HepG2 (cell line): ENCODE measurements around the gene FAM117B. TPM values are rescaled to one million over a fixed set of nuclear protein-coding genes. Genes with fewer than 3 reads are reported as not detected.

ENCODE experiments used
- ATAC-seq: fragments of 200-7000 bp; cut with Tn5 transposase; 3 replicates; pipeline ENCODE4 v1.9.1; 2020; ENCODE audit warnings: mild to moderate bottlenecking, moderate library complexity
- BruUV-seq: library from RNA; stranded (reverse); fragments of 400-500 nt; replicated peaks from 2 replicates; lab custom pipeline; 2021; lab: Mats Ljungman, UMichigan
- CTCF ChIA-PET: fragments of 300-600 bp; formaldehyde crosslinking; extraction: SDS; loops from one replicate; lab custom pipeline; 2021; ENCODE audit warnings: low total read pairs, inconsistent platforms, low intra/inter-chr PET ratio; lab: Yijun Ruan, JAX
- POLR2A ChIA-PET: fragments of 350-600 bp; sonication (Branson Sonifier 250); formaldehyde crosslinking; loops from one replicate; lab custom pipeline; 2020; ENCODE audit warnings: antibody characterized with exemption, inconsistent platforms; lab: Yijun Ruan, JAX
- DNase-seq: peaks from one replicate; pipeline ENCODE4 v3.0.0-alpha.2; 2015; ENCODE audit warnings: low spot score
- FAIRE-seq: peaks from 3 replicates; lab custom pipeline; 2011; peaks lifted over from hg19 to GRCh38; lab: Jason Lieb, UNC
- H2AFZ ChIP-seq: one replicate; pipeline ENCODE4 v1.6.1; 2011; ENCODE audit warnings: low read length, inconsistent platforms
- H3K27ac ChIP-seq: fragments of 300-600 bp; 3 replicates; pipeline ENCODE4 v1.8.0; 2011; ENCODE audit warnings: mixed run types, mild to moderate bottlenecking, mixed read lengths, low read length, inconsistent platforms; ENCODE audit not compliant: insufficient read depth; ENCODE audit errors: extremely low read length
- H3K27me3 ChIP-seq, 2 experiments: fragments of 200-600 bp in 1 of 2; 2 replicates in 1 of 2; 3 replicates in 1 of 2; pipeline versions ENCODE4 v1.6.0 to v1.8.0; 2011; ENCODE audit warnings: low read length in 2 of 2, mild to moderate bottlenecking in 2 of 2, moderate library complexity in 2 of 2, inconsistent platforms in 1 of 2; ENCODE audit not compliant: insufficient read depth in 2 of 2, control insufficient read depth in 1 of 2
- H3K36me3 ChIP-seq, 2 experiments: fragments of 200-600 bp in 1 of 2; replicated peaks in 1 of 2; 2 replicates in 1 of 2; 3 replicates in 1 of 2; pipeline versions ENCODE4 v1.5.1 to v1.8.0; 2011; ENCODE audit warnings: low read length in 2 of 2, inconsistent platforms in 1 of 2; ENCODE audit not compliant: insufficient read depth in 2 of 2, control insufficient read depth in 1 of 2
- H3K4me1 ChIP-seq: 2 replicates; pipeline ENCODE4 v1.5.1; 2012; ENCODE audit warnings: low read length, inconsistent platforms; ENCODE audit not compliant: insufficient read depth
- H3K4me2 ChIP-seq: 2 replicates; pipeline ENCODE4 v1.6.0; 2011; ENCODE audit warnings: low read depth, low read length, inconsistent platforms
- H3K4me3 ChIP-seq, 3 experiments: fragments of 200-600 bp in 1 of 3; sonication (generic), shearing (Covaris generic) in 1 of 3; replicated peaks in 1 of 3; 2 replicates each; pipeline ENCODE4 v1.5.1; 2011 to 2016; ENCODE audit warnings: low read length in 3 of 3, inconsistent platforms in 2 of 3, low read depth in 2 of 3, mild to moderate bottlenecking in 2 of 3, control low read depth in 1 of 3, mixed read lengths in 1 of 3; ENCODE audit not compliant: insufficient read depth in 1 of 3
- H3K79me2 ChIP-seq: one replicate; pipeline ENCODE4 v1.6.1; 2011; ENCODE audit warnings: low read length, inconsistent platforms; ENCODE audit not compliant: insufficient read depth
- H3K9ac ChIP-seq: 2 replicates; pipeline ENCODE4 v1.6.0; 2011; ENCODE audit warnings: mild to moderate bottlenecking, low read depth, low read length, inconsistent platforms; ENCODE audit not compliant: insufficient read depth
- H3K9me3 ChIP-seq: 2 replicates; pipeline ENCODE4 v1.5.1; 2012; ENCODE audit warnings: mild to moderate bottlenecking, low read length
- H4K20me1 ChIP-seq: 2 replicates; pipeline ENCODE4 v1.6.0; 2011; ENCODE audit warnings: inconsistent platforms, mild to moderate bottlenecking, low read length, moderate library complexity; ENCODE audit not compliant: insufficient read depth
- ARNTL ChIP-seq: sonication (generic); formaldehyde crosslinking; IDR thresholded peaks from 2 replicates; pipeline ENCODE4 v1.4.0; 2020; ENCODE audit warnings: mild to moderate bottlenecking, missing genetic modification reagents
- ATF7-NPFF ChIP-seq: sonication (generic); formaldehyde crosslinking; IDR thresholded peaks from 2 replicates; pipeline ENCODE4 v1.8.1; 2023; ENCODE audit warnings: mild to moderate bottlenecking, low read depth, missing genetic modification reagents, moderate library complexity
- GATAD1 ChIP-seq: IDR thresholded peaks from 2 replicates; pipeline ENCODE4 v1.6.1; 2016; ENCODE audit warnings: missing genetic modification reagents, missing compliant biosample characterization
- PRMT3 ChIP-seq: sonication (generic); formaldehyde crosslinking; IDR thresholded peaks from 2 replicates; pipeline ENCODE4 v1.8.1; 2022; ENCODE audit warnings: low read depth, mild to moderate bottlenecking, moderate library complexity, missing genetic modification reagents, borderline replicate concordance
- SOX5 ChIP-seq: IDR thresholded peaks from 2 replicates; pipeline ENCODE4 v1.6.1; 2016; ENCODE audit warnings: borderline replicate concordance
- ZBTB42 ChIP-seq: sonication (generic); formaldehyde crosslinking; IDR thresholded peaks from 2 replicates; pipeline ENCODE4 v1.5.0; 2020; ENCODE audit warnings: mild to moderate bottlenecking, missing genetic modification reagents
- ZNF329 ChIP-seq: sonication (generic); formaldehyde crosslinking; IDR thresholded peaks from 2 replicates; pipeline ENCODE4 v1.9.0; 2021; ENCODE audit warnings: low read depth, mild to moderate bottlenecking, missing genetic modification reagents
- WGBS: methylation state at CpG from one replicate; pipeline ENCODE4 v1.1.6; 2017; ENCODE audit warnings: low lambda C conversion rate; 5-methylcytosine and 5-hydroxymethylcytosine counted together
- in situ Hi-C: cut with HindIII; loops from 2 replicates; pipeline ENCODE4 v1.10.0; 2017; ENCODE audit warnings: low pct_unique_long_range_greater_than_20kb; ENCODE audit not compliant: extremely low pct_ligation_motif_present
- intact Hi-C: fragments of 100-400 bp; cut with micrococcal nuclease; formaldehyde crosslinking; loops from one replicate; pipeline ENCODE4 v1.10.0; 2022; ENCODE audit not compliant: unreplicated experiment
- polyA plus RNA-seq, 8 experiments: library from polyadenylated mRNA; depleted of rRNA in 3 of 8; stranded (reverse) in 7 of 8; unstranded in 1 of 8; fragments of >200 nt; fragmentation: Illumina TruSeq in 4 of 8; extraction: Trizol in 4 of 8; gene quantifications; 2 replicates each; pipeline versions ENCODE4 v1.2.1 to v1.2.3, GENCODE V29; 2011 to 2016; ENCODE audit warnings: low read depth in 4 of 8, missing spikeins in 1 of 8, mixed read lengths in 1 of 8; ENCODE audit not compliant: insufficient read depth in 1 of 8
- total RNA-seq, 5 experiments: library from RNA; depleted of rRNA; stranded (reverse); fragments of >200 nt; fragmentation: Illumina TruSeq; extraction: Trizol; gene quantifications; 2 replicates each; pipeline ENCODE4 v1.2.3, GENCODE V29; 2016; ENCODE audit warnings: low read depth in 1 of 5
- TF ChIP-seq, protein P1 (sequence below), 2 experiments: sonication (generic) in 1 of 2; formaldehyde crosslinking in 1 of 2; IDR thresholded peaks; 2 replicates each; pipeline versions ENCODE4 v1.6.1 to v1.9.0; 2014 to 2022; ENCODE audit warnings: antibody characterized with exemption in 1 of 2, borderline replicate concordance in 1 of 2, inconsistent platforms in 1 of 2, low read depth in 1 of 2, missing genetic modification reagents in 1 of 2

FAM117B gene
- total and polyA plus RNA-seq, 2 of the 13 experiments (the other 11 are each of a cell fraction or from before 2014, with no cell fraction given), result 5.8 to 11.0 TPM

GRCh38 chr2:202762556-202762955 lies 127.8 kb downstream of the FAM117B start:
- CTCF ChIA-PET, result no interaction called here
- no TSS peak for BruUV-seq

GRCh38 chr2:202763916-202764315 lies 129.1 kb downstream of the FAM117B start:
- Histone ChIP-seq H3K36me3 (peaks cover 14 to 49% of the 10 kb centered on the region in 2 experiments), H4K20me1 (no peaks in the 10 kb centered on the region), H2AFZ (no peak overlapping the region), H3K9ac (no peak overlapping the region), H3K27me3 (no peaks in the 10 kb centered on the region), H3K27ac (no peak overlapping the region), H3K4me1 (peaks cover 9% of the 10 kb centered on the region), H3K9me3 (no peaks in the 10 kb centered on the region), H3K4me3 (no peak overlapping the region), H3K4me2 (no peak overlapping the region), H3K79me2 (no peaks in the 10 kb centered on the region)
- DNase-seq, result no peak
- ChIA-PET POLR2A (no interaction called here), CTCF (no interaction called here)
- in situ Hi-C loops (no loop called here), intact Hi-C loops (no loop called here)
- WGBS, result 92% methylated on average over 1 of the region's 1 CpG
- ATAC-seq, result no peak
- no TSS peak for BruUV-seq
- TF ChIP-seq, protein P1, sequence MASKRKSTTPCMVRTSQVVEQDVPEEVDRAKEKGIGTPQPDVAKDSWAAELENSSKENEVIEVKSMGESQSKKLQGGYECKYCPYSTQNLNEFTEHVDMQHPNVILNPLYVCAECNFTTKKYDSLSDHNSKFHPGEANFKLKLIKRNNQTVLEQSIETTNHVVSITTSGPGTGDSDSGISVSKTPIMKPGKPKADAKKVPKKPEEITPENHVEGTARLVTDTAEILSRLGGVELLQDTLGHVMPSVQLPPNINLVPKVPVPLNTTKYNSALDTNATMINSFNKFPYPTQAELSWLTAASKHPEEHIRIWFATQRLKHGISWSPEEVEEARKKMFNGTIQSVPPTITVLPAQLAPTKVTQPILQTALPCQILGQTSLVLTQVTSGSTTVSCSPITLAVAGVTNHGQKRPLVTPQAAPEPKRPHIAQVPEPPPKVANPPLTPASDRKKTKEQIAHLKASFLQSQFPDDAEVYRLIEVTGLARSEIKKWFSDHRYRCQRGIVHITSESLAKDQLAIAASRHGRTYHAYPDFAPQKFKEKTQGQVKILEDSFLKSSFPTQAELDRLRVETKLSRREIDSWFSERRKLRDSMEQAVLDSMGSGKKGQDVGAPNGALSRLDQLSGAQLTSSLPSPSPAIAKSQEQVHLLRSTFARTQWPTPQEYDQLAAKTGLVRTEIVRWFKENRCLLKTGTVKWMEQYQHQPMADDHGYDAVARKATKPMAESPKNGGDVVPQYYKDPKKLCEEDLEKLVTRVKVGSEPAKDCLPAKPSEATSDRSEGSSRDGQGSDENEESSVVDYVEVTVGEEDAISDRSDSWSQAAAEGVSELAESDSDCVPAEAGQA (IDR thresholded peaks at IDR 0.05; ENCODE audit: low read depth), result no peak
- TF ChIP-seq, protein P1 (CRISPR knock-in tag; IDR thresholded peaks at IDR 0.05; ENCODE audit: borderline replicate concordance), result no peak
- no peak for TF ChIP-seq ZNF329 (CRISPR knock-in tag)
- FAIRE-seq, result no peak

More at GRCh38 chr2:202762556-202762955, 127.8 kb downstream of the FAM117B start:
- ATAC-seq (no peak), FAIRE-seq (no peak), DNase-seq (no peak)
- Histone ChIP-seq H3K4me1 (no peaks in the 10 kb centered on the region), H3K79me2 (no peaks in the 10 kb centered on the region), H4K20me1 (no peaks in the 10 kb centered on the region), H3K4me3 (no peak overlapping the region), H3K9ac (no peak overlapping the region), H3K9me3 (no peaks in the 10 kb centered on the region), H2AFZ (no peak overlapping the region), H3K27ac (no peak overlapping the region), H3K4me2 (no peak overlapping the region), H3K27me3 (no peaks in the 10 kb centered on the region), H3K36me3 (peaks cover 15 to 62% of the 10 kb centered on the region in 2 experiments)
- WGBS, result 94% methylated on average over 4 of the region's 4 CpGs
- in situ Hi-C loops (no loop called here), intact Hi-C loops (no loop called here)
- POLR2A ChIA-PET, result no interaction called here
- TF ChIP-seq GATAD1, result no peak
- no peak for TF ChIP-seq SOX5 (CRISPR knock-in tag)
- TF ChIP-seq ZBTB42 (CRISPR knock-in tag), result no peak
- TF ChIP-seq PRMT3 (CRISPR knock-in tag), result no peak
- TF ChIP-seq ARNTL (CRISPR knock-in tag), result no peak
- no peak for TF ChIP-seq ATF7-NPFF (CRISPR knock-in tag)
